Measurements from ENCODE around the gene NEK2.
A peak's percentile ranks its signal among the peaks of the same experiment; 100 is the strongest.
"Not testable (repeated sequence)": the region's sequence is repeated elsewhere in the genome, so short reads cannot be mapped to it uniquely, and the experiment has no call there.

NEK2 gene

DNA sequence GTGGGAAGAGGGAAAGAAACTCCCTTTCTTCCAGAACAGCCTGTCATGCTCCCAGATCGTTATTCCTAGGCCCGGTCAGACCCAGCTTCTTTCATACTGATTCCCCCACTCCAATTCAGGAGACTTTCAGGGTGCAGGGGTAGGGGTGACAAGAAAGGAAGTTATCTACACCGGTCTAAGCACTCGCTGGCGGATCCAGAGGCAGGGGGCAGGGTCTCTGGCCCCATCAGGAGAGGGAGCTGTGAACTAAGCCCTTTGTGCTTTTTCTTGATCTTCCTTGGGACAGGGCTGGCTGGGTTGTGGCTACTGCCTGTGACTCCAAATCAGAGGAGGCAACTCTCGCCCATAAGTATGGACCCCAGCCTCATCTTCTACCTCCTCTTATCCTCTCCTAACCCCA, 44.3 kb downstream of the NEK2 start:
- TF ChIP-seq, protein P1, sequence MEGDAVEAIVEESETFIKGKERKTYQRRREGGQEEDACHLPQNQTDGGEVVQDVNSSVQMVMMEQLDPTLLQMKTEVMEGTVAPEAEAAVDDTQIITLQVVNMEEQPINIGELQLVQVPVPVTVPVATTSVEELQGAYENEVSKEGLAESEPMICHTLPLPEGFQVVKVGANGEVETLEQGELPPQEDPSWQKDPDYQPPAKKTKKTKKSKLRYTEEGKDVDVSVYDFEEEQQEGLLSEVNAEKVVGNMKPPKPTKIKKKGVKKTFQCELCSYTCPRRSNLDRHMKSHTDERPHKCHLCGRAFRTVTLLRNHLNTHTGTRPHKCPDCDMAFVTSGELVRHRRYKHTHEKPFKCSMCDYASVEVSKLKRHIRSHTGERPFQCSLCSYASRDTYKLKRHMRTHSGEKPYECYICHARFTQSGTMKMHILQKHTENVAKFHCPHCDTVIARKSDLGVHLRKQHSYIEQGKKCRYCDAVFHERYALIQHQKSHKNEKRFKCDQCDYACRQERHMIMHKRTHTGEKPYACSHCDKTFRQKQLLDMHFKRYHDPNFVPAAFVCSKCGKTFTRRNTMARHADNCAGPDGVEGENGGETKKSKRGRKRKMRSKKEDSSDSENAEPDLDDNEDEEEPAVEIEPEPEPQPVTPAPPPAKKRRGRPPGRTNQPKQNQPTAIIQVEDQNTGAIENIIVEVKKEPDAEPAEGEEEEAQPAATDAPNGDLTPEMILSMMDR (IDR thresholded peaks at IDR 0.05; ENCODE audit: extremely low read depth, insufficient read depth, missing control alignments), result no peak
- in situ Hi-C loops (cut with MboI; ENCODE audit: low pct_unique_long_range_greater_than_20kb, low sequenced_read_pairs, unreplicated experiment), result no loop called here
- DNase-seq (ENCODE audit: low spot score), result no peak

DNA sequence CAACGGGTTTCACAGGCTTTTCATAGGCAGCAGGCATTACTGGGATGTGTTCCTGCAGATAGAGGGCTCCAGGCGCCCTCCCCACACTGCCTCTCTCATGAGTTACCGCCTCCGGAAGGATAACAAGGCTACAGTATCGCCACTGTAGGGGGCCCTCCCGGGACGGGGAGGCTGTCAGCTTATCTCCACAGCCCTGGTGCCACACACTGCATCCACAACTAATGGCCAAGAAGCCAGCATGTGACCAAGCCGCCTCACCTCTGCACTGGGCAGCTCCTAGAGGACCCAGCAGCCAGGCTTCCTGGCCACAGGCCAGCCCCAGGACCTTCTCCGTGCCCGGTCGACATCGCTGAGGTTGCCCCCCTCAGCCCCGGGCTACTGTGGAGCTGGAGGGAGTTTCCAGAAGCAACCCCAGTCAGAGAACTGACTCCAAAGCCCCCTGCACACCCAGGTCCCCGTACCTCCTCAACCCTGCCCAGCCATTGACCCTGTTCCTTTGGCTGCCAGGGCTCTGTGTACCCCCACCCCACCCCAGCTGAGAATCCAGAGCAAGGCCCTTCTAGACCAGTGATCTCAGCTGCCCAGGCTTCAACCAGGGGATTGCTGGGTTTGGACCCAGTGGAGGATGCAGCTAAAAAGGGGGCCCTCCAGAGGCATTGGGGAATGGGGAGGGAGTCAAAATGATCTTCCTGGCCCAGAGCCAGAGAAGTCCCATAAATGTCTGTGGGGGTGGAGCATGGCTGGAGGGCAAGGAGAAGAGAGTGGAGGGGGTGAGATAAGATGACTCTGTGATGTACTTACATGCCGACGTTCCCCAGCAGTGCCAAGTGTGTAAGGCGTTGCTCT, 45.0 kb downstream of the NEK2 start:
- in situ Hi-C loops (cut with MboI; ENCODE audit: low pct_unique_long_range_greater_than_20kb, low sequenced_read_pairs, unreplicated experiment), result no loop called here
- TF ChIP-seq, protein P1 (IDR thresholded peaks at IDR 0.05; ENCODE audit: extremely low read depth, insufficient read depth, missing control alignments), result no peak
- DNase-seq (ENCODE audit: low spot score), result no peak

- TF ChIP-seq, protein P1 (IDR thresholded peaks at IDR 0.05; ENCODE audit: extremely low read depth, insufficient read depth, missing control alignments), result no peak
- in situ Hi-C loops (cut with MboI; ENCODE audit: low pct_unique_long_range_greater_than_20kb, low sequenced_read_pairs, unreplicated experiment), result no loop called here
- no peak for DNase-seq (ENCODE audit: low spot score)
Measured at GRCh38 chr1:211628417-211628816, 47.0 kb downstream of the NEK2 start.

- no peak for DNase-seq (ENCODE audit: low spot score)
- in situ Hi-C loops (cut with MboI; ENCODE audit: low pct_unique_long_range_greater_than_20kb, low sequenced_read_pairs, unreplicated experiment), result no loop called here
- TF ChIP-seq, protein P1 (IDR thresholded peaks at IDR 0.05; ENCODE audit: extremely low read depth, insufficient read depth, missing control alignments), result no peak
Measured at GRCh38 chr1:211627259-211627658, 48.2 kb downstream of the NEK2 start.

GRCh38 chr1:211625866-211626265, 49.6 kb downstream of the NEK2 start:
- in situ Hi-C loops (cut with MboI; ENCODE audit: low pct_unique_long_range_greater_than_20kb, low sequenced_read_pairs, unreplicated experiment); DNase-seq (ENCODE audit: low spot score): not testable (repeated sequence)

- TF ChIP-seq, protein P1 (IDR thresholded peaks at IDR 0.05; ENCODE audit: extremely low read depth, insufficient read depth, missing control alignments), result peak; percentile 30
- no peak for DNase-seq (ENCODE audit: low spot score)
- in situ Hi-C loops (cut with MboI; ENCODE audit: low pct_unique_long_range_greater_than_20kb, low sequenced_read_pairs, unreplicated experiment), result no loop called here
Measured at GRCh38 chr1:211625040-211625439, 50.4 kb downstream of the NEK2 start.

DNA sequence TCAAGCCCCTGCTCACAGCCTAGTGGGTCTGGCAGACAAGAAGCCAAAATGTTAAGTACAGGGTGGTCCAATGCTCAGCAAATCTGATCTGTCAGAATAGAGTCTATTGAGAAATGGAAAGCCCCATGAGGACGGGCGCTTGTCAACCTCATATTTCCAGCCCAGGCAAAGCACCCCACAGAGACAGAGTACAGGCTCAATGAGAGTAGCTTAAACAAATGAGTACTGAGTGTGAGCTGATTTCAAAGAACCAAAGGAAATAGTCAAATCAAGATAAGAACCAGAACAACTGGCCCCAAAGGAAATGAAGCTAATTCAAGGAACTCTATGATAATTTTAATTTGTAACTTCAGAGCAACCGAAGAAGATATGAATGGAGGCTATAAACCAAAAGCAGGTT, 51.9 kb downstream of the NEK2 start:
- TF ChIP-seq, protein P1 (IDR thresholded peaks at IDR 0.05; ENCODE audit: extremely low read depth, insufficient read depth, missing control alignments), result no peak
- DNase-seq (ENCODE audit: low spot score), result no peak
- in situ Hi-C loops (cut with MboI; ENCODE audit: low pct_unique_long_range_greater_than_20kb, low sequenced_read_pairs, unreplicated experiment), result no loop called here
